ENCODE results near the gene ABCC4.

DNA sequence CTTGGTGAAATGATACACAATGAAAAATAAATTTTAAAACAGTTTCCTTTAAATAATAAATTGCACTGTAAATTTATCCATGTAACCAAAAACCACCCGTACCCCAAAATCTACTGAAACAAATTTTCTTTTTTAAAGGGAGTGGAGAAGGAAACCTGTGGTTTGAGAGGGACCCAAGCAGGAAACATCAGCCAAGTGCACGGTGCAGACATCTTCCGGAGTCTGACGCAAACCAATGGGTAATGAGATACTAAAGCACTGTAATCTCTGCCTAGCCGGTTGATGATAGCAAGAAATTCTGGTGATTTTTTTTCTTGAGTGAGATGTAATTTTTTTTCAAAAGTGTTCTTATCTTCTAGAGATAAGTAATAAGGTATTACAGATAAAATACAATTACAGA is 115.4 kb downstream of the ABCC4 start:
- TF ChIP-seq ARNT (IDR thresholded peaks at IDR 0.05) (no peak), ZNF384 (IDR thresholded peaks at IDR 0.05) (no peak), ELF4 (IDR thresholded peaks at IDR 0.05) (no peak), BHLHE40 (IDR thresholded peaks at IDR 0.05; ENCODE audit: borderline replicate concordance) (no peak), SP1 (IDR thresholded peaks at IDR 0.05) (no peak), FOXA1 (IDR thresholded peaks at IDR 0.05) (no peak), LEF1 (IDR thresholded peaks at IDR 0.05; ENCODE audit: borderline replicate concordance) (no peak), FOXM1 (IDR thresholded peaks at IDR 0.05; ENCODE audit: borderline replicate concordance) (no peak), HDGF (IDR thresholded peaks at IDR 0.05; ENCODE audit: borderline replicate concordance) (no peak), SUZ12 (IDR thresholded peaks at IDR 0.05) (no peak)
- TF ChIP-seq, protein P1, sequence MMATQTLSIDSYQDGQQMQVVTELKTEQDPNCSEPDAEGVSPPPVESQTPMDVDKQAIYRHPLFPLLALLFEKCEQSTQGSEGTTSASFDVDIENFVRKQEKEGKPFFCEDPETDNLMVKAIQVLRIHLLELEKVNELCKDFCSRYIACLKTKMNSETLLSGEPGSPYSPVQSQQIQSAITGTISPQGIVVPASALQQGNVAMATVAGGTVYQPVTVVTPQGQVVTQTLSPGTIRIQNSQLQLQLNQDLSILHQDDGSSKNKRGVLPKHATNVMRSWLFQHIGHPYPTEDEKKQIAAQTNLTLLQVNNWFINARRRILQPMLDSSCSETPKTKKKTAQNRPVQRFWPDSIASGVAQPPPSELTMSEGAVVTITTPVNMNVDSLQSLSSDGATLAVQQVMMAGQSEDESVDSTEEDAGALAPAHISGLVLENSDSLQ (IDR thresholded peaks at IDR 0.05) = no peak

All from HEK293T (cell line).